GM12865 (cell line): ENCODE measurements around the gene GALNT10.
A peak's percentile ranks its signal among the peaks of the same experiment; 100 is the strongest.

Source experiments
- DNase-seq: peaks from one replicate; pipeline ENCODE4 v3.0.0; 2010; ENCODE audit warnings: low read depth
- H3K4me3 ChIP-seq: 2 replicates; pipeline ENCODE4 v1.5.1; 2011; ENCODE audit warnings: mild to moderate bottlenecking, low read depth, low read length, control low read depth
- CTCF ChIP-seq: IDR thresholded peaks from 2 replicates; pipeline ENCODE4 v1.5.1; 2011; ENCODE audit warnings: low read length, control low read depth, low read depth, inconsistent platforms; ENCODE audit not compliant: insufficient read depth; ENCODE audit errors: missing control alignments

Gene GALNT10

GRCh38 chr5:154220625-154221024, 30.1 kb downstream of the GALNT10 start:
- DNase-seq, result no peak
- H3K4me3 ChIP-seq, result no peak overlapping the region
- no peak for TF ChIP-seq CTCF

- TF ChIP-seq CTCF, result no peak
- H3K4me3 ChIP-seq, result no peak overlapping the region
- DNase-seq, result peak; percentile 58
Observed at GRCh38 chr5:154221371-154221896, 30.9 kb downstream of the GALNT10 start.

GRCh38 chr5:154222414-154222813, 31.9 kb downstream of the GALNT10 start:
- H3K4me3 ChIP-seq, result no peak overlapping the region
- no peak for DNase-seq
- no peak for TF ChIP-seq CTCF

- no peak for DNase-seq
- no peak overlapping the region for H3K4me3 ChIP-seq
- no peak for TF ChIP-seq CTCF
Observed at GRCh38 chr5:154223320-154223719, 32.8 kb downstream of the GALNT10 start.

GRCh38 chr5:154227090-154227489, 36.6 kb downstream of the GALNT10 start:
- H3K4me3 ChIP-seq, result no peak overlapping the region
- DNase-seq, result no peak
- TF ChIP-seq CTCF, result no peak

GRCh38 chr5:154228696-154229095, 38.2 kb downstream of the GALNT10 start:
- TF ChIP-seq CTCF, result no peak
- H3K4me3 ChIP-seq, result peak overlapping the region; percentile 49
- peak; percentile 81 for DNase-seq

- TF ChIP-seq CTCF, result no peak
- H3K4me3 ChIP-seq, result no peak overlapping the region
- DNase-seq, result peak; percentile 26
Observed at GRCh38 chr5:154230526-154230925, 40.0 kb downstream of the GALNT10 start.
